HG02943 (cell line): ENCODE data around the gene WDR91.

Source experiments
- ATAC-seq: cut with Tn5 transposase; IDR thresholded peaks from one replicate; pipeline ENCODE4 v1.9.1; 2021; ENCODE audit warnings: mild to moderate bottlenecking, low read depth, moderate library complexity; ENCODE audit not compliant: unreplicated experiment

The WDR91 gene

DNA sequence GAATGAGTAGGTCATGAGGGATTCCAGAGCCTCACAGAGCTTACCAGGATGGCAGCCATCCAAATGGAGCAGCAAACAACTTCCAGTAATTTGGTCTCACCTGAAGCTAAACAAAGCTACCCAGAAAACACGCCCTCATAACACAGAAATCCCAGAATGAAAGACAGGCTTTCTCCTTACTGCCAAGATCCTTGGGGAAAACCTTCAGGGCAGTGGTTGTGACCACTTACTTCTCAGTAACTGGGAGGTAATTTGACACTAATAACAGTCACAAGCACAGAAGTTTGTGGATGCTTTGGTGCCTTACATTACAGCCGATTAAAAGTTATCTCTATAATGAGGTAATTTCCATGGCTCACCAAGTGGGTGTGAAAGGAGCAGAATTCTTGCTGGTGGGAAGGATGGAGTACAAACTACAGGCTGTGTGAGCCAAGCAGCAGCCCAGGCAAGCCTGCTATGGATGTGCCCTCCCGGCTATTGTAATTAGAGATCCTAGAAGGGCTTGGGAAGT is 10.4 kb downstream of the WDR91 start:
- ATAC-seq = no peak

DNA sequence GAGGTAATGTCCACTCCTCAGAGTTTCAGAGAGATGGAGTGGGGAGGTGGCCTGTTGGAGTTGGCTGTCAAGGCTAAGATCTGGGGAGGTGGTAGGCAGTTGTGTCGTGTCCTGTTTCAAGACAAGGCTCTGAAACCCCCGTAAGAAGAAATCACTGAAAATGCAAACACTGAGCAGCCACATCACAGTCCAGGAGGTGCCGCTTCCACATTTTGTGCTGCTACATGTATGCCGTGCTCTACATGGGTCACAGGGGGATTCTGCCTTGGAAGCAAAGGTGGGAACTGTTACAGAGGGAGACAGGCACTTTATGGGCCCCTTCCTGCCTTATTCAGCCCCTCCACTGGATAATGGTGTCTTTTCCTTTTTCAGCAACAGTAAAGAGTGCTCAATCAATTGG is 11.9 kb downstream of the WDR91 start:
- no peak for ATAC-seq

DNA sequence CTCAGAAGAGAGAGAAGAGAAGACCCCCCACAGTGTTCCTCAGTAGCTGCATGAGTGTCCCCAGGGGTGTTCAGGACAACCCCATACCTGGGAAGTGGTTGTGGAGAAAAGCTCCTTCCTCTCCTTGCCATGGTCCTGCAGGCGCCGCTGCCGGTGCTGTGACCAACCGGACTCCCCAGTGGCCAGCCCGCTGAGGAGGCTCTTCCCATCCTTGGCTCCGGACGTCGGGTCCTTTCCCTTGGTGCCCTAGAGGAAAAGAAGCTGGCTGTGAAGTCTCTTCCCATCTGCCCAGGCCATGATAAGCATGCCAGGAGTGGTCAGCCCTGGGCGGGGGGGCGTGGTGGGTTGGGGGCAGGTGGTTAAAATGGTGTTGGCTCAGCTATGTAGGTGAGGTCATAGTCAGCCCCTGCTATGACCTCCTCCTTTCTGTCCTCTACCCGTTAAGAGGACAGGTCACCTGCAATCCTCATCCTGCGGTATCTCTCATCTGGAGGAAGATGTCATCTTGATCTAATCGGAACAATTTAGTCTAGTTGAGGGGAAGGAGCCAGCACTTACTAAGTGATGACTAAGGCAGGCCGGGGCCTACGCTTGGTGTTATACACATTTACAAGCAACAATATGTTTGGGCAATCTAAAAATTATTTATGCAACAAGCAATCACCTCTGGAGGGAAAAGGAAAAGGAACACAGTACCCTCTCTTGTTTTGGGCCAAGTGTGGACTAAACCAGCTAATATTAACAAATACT is 13.2 kb downstream of the WDR91 start:
- ATAC-seq = no peak

DNA sequence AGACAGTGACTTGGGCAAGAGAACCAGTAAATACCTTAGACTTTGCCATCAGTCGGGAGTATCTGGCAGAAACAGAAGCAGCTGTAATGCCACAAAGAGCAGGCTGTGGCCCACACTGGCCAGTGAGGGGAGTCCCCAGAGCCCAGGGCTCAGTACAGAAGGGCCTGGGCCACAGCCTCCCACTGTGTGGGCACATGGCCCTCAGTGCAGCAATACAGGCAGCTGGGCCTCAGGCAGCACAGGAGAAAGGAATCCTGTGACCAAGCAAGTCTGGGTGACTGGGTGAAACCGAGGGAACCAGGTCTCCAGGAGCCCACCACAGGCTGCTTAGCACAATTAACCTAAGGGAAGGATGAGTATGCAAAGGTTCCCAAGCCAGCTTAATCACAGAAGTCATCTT is 14.0 kb downstream of the WDR91 start:
- ATAC-seq = no peak

DNA sequence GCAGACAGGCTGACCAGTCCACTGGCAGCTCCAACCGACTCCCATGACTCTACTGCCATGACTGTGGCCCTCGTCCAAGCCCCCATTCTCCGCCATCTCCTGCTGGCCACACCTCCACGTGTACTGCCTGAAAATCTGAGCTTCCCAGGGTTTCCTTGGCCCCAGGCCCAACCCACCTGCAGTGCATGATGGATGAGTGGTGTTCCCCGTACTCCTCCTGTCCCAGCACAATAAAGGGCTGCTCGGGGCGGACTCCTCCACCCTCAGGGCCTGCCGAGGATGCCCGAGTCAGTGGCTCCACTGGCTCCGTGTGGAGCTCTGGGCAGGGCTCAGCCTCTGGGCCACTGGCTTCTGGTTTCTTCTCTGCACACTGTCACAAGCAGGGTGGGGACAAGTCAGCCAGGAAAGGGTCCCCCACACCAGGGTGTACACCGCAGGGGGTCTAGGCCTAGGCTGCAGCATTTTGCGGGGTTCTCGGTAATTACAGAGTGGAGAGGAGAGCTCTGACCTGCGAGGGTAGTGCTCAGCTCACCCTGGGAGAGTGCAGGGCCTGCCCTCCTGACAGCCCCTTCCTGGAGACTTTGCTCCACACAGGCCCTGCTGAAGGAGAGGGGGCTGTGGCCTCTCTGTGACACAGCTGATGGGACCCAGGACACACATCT is 15.2 kb downstream of the WDR91 start:
- ATAC-seq = no peak

DNA sequence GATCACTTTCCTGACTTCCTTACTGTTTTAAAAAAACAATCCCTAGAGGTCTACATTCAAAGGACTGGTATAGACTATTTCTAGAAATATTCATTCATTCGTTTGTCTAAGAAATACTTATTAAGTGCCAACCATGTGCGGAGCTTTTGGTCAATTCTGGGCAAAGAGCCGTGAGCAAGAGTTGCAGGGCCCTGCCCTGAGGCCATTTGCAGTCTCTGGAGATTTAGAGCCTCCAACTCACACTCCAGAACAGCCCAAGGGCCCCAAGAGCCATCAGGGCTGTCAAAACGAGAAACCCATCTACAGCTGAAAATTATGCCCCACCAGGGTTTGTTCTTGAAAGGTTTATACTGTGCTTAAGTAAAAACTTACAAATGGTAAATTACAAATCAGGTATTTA is 16.2 kb downstream of the WDR91 start:
- ATAC-seq = no peak

DNA sequence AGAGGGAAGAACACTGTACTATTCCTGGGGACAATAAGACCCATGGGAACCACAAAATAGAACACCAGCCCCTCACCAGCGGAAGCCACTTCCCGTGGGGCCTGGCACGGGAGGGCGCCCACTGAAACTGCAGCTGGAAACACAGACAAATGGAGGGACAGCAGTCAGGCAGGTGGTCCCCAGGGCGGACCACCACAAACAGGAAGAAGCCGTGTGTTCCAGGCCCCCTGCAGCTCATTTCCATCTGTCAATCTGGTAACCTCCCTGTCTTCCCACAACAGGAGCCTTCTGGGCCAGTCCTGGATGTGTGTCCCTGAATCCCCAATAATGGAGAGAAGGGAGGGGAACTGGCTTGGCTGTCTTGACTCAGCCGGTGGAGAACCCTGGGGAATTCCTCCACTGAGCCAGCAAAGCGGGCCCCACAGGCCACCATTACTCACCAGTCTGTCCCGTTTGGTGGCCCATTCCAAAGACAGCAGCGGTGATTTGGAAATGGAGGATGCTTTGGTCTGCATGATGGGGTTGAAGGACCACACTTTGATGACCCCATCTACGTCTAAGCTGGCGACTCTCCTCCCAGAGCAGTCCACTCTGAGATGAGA is 16.7 kb downstream of the WDR91 start:
- ATAC-seq = no peak

DNA sequence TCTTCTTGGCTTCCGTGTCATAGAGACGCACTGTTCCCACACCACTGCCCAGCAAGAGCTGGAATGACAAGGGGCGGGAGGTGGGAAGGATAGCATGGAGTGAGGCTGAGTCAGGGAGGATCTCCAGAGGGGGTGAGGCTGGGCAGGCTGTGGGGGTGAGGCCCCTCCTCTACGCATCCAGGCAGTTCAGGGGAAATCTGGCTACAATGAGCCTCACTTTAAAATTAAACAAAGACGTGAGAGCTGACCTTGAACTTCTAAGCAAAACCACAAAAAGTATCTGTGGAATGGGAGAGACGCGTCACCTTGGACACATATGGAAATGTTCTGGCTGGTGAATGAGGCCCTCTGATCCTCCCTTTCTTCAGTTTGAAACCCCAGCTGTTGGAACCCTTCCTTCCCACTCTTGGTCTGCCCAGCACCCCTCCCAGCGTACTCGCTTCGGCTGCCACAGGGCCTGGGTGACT is 17.7 kb downstream of the WDR91 start:
- no peak for ATAC-seq

DNA sequence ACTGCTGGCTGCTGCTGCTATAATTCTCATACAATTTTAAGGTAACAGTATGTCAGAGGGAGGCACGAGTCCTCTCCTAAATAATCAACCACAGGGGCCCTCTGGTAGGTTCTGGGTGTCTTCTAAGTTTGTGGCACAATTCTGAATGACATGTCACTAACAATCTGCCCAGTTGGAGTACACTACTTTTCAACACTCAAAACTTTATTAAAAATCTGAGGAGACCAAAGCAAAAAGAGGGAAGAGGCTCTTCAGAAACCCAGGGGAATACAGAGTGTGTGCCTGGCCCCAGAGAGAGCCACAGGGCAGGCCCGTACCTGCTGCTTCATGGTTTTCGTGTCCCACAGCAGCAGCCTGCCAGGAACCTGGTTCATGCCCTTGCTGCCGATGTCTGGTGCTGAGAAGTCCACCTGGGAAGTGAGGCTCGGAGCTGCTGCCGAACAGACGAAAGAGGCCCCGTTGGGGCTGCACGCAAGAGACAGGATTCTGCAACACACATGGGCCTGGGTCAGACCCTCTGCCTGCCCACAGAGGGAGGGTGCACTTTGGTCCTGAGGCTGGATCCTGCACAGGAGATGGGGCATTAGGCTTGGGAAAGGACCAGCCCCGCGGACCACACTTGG is 18.3 kb downstream of the WDR91 start:
- no peak for ATAC-seq

DNA sequence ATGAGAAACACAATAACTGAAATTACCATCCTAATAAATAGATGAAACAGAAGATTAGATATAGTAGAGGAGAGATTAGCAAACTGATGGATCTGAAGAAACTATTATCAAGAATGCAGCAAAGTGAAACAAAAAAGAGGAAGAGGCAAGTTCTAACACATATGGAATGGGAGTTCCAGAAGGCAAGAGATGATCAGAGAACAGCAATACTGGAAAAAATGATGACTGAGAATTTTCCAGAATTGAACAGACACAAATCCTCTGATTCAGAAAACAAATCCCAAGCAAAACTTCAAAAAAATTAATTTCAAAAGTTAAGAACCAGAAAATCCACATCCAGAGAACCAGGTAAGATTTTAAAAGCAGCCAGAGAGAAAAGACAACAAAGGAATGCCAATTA is 20.6 kb downstream of the WDR91 start:
- no peak for ATAC-seq

DNA sequence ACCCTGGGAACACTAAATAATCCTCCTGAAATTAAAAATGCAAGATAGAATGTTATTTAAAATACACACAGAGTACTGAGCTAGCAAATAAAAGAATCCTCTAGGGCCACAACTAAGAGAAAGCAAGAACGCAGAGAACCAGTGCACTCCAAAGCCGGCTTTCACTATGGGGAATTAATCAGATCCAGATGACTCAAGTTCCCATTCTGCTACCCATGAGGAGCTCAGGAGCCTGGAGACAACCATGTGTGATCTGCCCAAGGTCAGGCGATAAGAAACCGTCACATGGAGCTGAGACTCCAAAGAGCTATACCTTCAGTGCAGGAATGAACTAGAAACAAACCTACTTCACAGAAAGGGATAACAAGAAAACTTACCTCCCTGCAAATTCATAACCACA is 21.4 kb downstream of the WDR91 start:
- no peak for ATAC-seq

DNA sequence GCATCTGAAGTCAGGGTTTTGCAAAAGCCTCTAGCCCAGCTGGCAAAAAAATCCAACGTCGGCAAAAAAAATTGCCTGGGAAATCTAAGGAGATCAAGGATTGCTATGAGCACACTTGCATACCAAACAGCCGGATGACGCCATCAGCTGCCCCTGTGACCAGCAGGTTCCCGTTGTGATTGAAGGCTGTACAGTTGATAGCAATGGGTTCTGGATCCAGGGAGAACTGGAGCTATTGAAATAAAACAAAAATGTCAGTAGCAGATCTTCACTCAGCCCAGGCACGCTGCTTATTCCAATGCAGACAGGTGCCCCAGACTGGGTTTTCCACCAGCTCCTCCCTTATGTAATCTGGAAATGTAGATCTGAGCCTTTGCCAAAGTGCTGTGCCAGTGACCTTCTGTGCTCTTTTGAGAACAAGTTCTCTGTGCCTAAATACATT is 22.1 kb downstream of the WDR91 start:
- ATAC-seq = no peak

DNA sequence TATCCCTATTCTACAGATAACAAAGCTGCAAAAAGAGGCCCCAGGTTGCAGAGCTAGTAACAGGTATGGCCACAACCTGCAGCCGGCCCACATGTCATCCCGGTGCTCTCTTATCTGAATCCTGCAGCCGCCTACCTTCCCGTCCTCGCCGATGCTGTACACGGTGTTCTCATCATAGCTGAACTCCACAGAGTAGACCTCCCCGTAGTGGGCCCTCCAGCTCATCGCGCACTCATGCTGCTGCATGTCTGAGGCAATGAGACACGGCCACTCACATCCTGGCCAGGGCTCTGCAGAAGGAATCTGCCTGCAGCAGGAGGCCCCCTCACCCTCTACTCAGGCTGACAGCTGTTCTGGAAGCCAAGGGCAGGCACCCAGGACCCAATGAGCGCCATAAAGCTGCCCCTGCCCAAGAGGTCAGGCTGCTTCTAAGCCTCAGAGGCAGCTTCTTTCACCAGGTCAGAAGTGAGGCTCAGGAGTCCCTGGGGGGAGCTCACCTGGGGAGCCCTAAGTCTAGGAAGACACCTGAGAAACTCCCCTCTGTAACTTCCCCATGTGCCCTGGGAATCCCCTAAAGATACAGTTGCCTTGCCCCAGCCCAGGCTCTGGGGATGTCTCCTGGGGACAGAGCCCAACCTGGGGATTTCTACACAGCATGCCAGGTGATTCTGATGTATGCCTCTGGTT is 22.9 kb downstream of the WDR91 start:
- ATAC-seq = no peak

DNA sequence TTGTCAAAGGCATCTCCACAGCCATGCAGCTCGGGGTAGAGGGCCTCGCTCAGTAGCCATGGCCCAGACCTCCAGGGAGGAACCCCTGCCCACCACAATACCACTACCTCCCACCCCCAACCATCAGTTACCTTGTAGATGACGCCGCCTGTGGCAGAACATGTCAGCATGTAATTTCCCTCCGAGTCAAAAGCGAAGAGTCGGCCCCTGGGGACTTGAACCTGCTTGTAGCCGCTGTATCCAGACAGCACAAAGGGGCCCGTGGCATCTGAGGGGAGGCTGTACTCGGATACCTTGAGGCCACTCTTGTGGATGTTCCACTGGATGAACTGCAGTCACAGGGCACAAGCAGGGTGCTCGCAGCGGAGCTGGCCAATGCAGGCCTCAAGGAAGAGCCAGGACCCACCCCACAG is 24.5 kb downstream of the WDR91 start:
- ATAC-seq = no peak

DNA sequence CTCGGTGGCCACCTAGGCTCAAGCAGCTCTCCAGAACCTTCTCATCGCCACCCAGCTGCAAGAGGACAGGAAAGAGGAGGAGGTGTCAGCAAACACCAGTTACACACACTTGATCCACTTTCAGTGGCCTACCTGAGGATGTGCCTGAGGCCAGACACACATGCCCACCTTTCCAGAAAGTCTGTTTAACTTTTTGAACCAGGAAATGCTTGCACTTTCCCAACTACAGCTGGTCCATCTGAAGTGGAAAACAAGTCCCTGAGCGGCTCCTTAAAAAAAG is 25.1 kb downstream of the WDR91 start:
- ATAC-seq = no peak

DNA sequence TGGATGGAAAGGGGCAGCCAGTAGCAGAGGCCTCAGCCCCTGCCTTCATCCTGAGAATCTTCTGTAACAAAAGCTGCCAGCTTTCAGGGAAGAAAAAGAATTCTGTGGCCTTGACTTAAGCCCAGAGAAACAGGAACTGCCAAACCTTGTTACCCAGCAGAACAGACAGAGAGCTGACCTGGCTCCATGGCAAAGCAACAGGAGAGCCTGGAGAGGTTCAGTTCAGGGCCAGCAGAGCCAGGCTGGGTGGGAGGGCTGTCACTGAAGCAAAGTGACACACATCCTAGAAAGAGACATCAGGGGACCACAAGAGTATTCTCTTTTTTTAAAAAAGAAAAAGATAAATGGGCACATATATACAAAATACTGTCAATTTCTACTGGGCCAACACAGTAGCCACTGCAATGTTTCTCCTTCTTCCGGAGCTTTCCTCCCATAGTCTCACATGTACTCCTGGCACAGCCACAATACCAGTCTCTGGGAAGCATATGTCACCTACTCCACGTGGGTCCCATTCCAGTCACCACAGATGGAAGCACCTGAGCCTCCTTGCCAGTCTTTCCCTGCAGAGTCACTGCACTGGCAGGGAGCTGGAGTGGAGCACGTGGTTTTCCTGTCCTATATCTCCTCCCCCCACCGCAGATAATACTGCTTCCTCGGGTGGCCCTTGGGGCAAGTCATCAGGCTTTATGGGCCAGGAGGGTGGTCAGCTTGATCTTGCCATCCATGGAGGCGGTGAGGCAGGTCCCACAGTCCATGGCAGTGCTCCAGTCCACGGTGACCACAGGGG is 25.7 kb downstream of the WDR91 start:
- ATAC-seq = no peak

DNA sequence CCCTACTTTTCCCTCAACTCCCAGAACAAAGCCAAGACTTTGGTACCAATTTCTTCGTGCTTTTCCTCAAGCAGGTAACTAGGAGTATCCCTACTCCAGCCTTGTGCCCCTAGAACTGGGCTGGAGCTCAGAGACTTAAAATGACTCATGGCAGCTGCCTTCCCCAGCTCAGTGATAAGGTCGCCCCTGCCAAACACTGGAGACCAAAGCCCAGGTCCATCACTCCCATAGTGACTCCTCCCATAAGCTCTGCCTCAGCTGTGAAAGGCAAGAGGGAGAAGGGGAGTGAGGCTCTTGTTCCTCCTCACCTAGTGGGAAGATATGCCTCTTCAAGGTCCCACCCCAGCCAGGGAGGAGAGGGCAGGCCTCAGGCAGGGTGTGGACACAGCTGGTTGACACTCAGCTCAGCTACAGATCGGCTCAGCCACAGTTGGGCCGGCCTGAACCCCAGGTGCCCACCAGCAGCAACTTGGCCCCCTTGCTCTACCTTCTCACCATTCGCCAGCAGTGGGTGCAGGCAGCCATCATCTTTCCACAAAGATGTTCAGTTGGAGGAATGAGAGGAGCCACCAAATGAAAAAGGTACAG is 27.0 kb downstream of the WDR91 start:
- ATAC-seq = no peak

DNA sequence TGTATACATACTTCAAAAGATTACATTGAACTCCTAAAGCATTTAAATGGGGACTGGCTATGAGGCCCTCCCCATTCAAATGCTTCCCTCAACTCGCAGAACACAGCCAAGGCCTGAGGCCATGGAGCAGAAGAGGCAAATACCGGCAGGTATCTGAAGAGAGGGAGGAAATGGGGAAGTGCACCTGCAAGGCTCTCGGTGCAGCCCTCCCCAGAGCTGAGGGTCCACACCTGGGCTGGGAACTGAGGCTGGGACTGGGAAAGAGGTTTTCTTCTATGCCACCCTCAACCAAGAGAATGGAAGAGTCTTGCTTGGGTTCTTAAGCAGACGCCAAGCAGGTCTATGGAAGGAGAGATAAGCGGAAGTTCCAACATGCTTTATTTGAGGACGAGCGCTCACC is 27.8 kb downstream of the WDR91 start:
- no peak for ATAC-seq

DNA sequence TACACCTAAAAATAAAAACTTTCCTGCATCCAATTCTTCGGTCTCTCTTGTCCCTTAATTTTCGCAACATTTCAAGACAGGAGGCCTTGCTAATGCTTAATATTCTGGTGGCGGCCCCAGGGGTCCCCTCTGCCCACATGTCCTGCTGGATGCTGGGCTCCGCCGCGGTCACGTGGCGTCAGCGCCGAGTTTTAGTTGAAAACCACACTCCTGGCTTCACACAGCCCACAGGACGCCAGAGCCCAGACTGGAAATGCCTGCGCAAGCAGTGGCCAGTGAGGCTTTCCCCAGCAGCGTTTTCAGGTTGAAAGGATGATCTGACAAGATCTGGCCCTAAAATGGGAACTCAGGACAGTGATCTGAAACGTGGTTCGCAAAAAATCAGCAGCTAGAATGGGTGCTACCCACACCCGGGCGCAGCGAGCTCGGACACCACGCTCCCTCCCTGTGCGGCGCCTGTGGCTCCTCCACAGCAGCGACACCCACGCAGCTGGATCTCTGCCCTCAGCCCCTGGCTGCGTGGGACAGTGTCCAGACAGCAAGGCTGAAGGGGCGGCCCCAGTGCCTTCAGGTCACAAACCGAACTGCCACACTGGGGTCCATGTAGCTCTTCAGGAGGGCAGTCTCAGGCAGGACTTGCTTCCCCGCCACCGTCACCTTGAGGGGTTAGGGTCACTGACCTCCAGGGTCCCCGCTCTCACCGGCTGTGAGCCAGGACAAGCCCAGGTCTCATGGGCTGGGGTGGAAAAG is 29.2 kb downstream of the WDR91 start:
- no peak for ATAC-seq
